GOT3 (cell line): ENCODE data around the gene MDFI.
"Not testable (repeated sequence)": the region's sequence is repeated elsewhere in the genome, so short reads cannot be mapped to it uniquely, and the experiment has no call there.

Source experiments
- DNase-seq: peaks from one replicate; lab custom pipeline; 2025; ENCODE audit warnings: mixed read lengths; lab: John Stamatoyannopoulos, UW

MDFI gene

GRCh38 chr6:41602864-41603608, 35.2 kb upstream of the MDFI start:
- peak; percentile 47 for DNase-seq

GRCh38 chr6:41604006-41604405, 34.3 kb upstream of the MDFI start:
- DNase-seq: no peak

- no peak for DNase-seq
Measured at GRCh38 chr6:41605649-41606048, 32.6 kb upstream of the MDFI start.

- DNase-seq: no peak
Measured at GRCh38 chr6:41607036-41607435, 31.2 kb upstream of the MDFI start.

GRCh38 chr6:41607736-41608135, 30.5 kb upstream of the MDFI start:
- DNase-seq: no peak

- no peak for DNase-seq
Measured at GRCh38 chr6:41608443-41609151, 29.7 kb upstream of the MDFI start.

GRCh38 chr6:41614715-41615114, 23.6 kb upstream of the MDFI start:
- DNase-seq: no peak

- no peak for DNase-seq
Measured at GRCh38 chr6:41615311-41615710, 23.0 kb upstream of the MDFI start.

- no peak for DNase-seq
Measured at GRCh38 chr6:41618598-41618997, 19.7 kb upstream of the MDFI start.

GRCh38 chr6:41619193-41619592, 19.1 kb upstream of the MDFI start:
- not testable (repeated sequence) for DNase-seq

GRCh38 chr6:41621367-41621766, 16.9 kb upstream of the MDFI start:
- no peak for DNase-seq

- no peak for DNase-seq
Measured at GRCh38 chr6:41621802-41622201, 16.5 kb upstream of the MDFI start.

GRCh38 chr6:41622206-41622988, 15.9 kb upstream of the MDFI start:
- no peak for DNase-seq

GRCh38 chr6:41623330-41623729, 14.9 kb upstream of the MDFI start:
- no peak for DNase-seq

- no peak for DNase-seq
Measured at GRCh38 chr6:41624621-41625380, 13.5 kb upstream of the MDFI start.

GRCh38 chr6:41625442-41625841, 12.8 kb upstream of the MDFI start:
- no peak for DNase-seq

- DNase-seq: no peak
Measured at GRCh38 chr6:41626022-41626421, 12.2 kb upstream of the MDFI start.

GRCh38 chr6:41626917-41627316, 11.4 kb upstream of the MDFI start:
- no peak for DNase-seq

GRCh38 chr6:41629128-41629527, 9.1 kb upstream of the MDFI start:
- DNase-seq: no peak

- DNase-seq: no peak
Measured at GRCh38 chr6:41630069-41630468, 8.2 kb upstream of the MDFI start.

GRCh38 chr6:41630946-41631345, 7.3 kb upstream of the MDFI start:
- no peak for DNase-seq

- no peak for DNase-seq
Measured at GRCh38 chr6:41633056-41633634, 5.1 kb upstream of the MDFI start.
